NCI-H82 (cell line): ENCODE data around the gene LGR6.
"Not testable (repeated sequence)": the region's sequence is repeated elsewhere in the genome, so short reads cannot be mapped to it uniquely, and the experiment has no call there.

Experiments used
- DNase-seq: peaks from one replicate; lab custom pipeline; 2025; lab: John Stamatoyannopoulos, UW

The LGR6 gene

DNA sequence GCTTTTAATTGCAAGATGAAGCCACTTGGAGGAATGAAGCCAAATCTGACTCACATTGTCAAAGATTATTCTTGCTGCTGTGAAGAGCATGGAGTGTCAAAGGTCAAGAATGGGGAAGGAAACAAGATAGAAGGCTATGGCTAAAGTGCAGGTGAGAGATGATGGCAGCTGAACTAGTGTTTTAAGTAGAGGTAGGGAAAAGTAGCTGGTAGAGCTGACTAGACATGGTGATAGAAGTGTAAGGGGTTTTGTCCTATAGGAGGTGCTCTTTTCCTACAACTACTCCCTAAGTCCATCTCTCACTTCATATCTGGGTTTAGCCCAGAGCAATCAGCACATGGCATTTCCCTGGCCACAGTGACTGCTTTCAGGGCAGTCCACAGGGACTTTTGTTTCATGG is 136.3 kb downstream of the LGR6 start:
- DNase-seq: peak; percentile 44

GRCh38 chr1:202333861-202334260 is 140.3 kb downstream of the LGR6 start:
- no peak for DNase-seq

DNA sequence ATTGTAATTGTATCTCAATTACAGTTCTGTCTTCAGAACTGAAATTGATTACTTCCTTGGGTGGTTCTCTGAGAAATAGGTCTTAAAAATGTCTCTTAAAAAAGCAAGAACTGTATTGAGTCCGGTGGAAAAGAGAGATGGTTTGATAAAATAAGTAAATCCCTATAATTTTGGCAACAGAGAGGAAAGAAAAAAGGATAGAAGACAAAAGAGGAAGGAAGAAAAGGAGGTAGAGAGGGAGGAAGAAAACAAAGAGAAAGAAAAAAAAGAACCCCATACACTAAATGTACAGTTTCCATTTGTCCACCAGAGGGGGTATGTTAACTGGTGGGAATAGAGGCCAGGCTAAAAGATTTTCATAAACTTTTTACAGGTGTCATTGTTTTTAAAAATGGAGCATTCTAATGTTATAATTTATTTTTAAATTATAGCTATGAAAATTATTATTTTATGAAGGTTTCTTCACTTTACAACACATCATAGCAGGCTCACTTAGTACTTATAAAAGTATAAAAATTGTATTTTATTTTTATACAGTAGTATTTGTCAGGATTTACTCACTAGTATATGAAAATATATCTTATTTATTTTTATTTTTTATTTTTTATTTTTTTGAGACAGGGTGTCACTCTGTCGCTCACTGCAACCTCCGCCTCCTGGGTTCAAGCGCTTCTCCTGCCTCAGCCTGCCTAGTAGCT is 150.2 kb downstream of the LGR6 start:
- DNase-seq: peak; percentile 87

- no peak for DNase-seq
Measured at GRCh38 chr1:202348005-202348508, 154.5 kb downstream of the LGR6 start.

DNA sequence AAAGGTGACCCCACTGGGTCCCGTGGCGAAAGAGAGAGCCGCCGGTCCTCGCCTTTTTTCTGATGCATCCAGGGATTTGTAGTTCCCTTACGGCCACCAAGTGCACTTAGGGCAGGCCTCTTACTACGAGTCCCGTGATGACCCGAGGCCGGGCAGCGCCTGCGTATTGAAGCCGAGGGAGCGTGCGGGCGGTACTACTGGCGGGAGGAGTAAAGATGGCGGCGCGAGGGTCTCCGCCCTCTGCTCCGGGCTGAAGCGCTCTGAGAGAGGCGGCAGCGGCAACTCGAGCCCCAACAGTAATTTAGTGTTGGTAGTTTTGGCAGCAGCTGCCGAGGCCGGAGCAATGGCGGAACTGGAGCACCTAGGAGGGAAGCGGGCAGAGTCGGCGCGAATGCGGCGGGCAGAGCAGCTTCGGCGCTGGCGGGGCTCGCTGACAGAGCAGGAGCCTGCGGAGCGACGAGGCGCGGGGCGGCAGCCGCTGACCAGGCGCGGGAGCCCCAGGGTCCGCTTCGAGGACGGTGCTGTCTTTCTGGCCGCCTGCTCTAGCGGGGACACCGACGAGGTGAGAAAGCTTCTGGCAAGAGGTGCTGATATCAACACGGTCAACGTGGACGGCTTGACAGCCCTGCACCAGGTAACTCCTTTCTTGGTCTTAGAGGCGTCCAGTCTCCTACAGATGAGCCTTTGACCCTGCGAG is 155.1 kb downstream of the LGR6 start, which contains the start of gene PPP1R12B:
Gene PPP1R12B, plus strand, starts transcription at position 191 of the 697 bp plus-strand sequence. Its CDS starts 153 bp downstream, at position 344.
- peak; percentile 100 for DNase-seq

DNA sequence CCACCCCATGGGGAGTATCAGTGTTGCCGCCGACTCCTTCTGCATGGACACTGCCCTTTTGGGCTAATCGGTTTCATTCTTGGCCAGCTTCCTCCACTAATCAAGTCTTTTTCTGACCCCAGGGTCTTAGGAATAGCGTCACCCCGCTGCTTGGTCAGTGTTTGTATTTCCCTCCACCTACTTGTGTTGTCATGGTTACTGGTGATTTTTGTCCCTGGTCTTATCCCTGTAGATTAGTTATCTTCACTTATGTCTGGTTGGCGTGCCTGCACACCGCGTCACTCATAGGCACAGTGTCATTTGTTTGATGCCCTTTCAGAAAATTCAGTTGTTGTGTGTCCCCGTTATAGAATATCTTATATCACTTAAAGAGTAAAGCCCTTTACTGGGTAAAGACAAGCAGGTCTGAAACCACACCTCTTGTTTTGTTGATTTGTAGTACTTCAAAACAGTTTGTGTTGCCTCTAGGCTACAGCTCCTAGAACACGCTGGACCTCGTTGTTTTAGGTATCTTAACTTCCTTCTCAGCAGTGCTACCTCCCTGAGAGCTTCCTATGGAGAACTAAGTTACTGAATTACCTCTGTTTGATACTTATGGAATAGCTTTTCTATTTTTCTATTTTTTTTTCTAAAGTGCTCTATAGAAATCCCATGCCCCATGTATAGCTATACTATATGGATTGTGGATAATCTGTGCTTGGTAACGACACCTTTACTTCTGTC is 155.8 kb downstream of the LGR6 start:
- DNase-seq: peak; percentile 59

- DNase-seq: no peak
Measured at GRCh38 chr1:202351725-202352124, 158.1 kb downstream of the LGR6 start.

DNA sequence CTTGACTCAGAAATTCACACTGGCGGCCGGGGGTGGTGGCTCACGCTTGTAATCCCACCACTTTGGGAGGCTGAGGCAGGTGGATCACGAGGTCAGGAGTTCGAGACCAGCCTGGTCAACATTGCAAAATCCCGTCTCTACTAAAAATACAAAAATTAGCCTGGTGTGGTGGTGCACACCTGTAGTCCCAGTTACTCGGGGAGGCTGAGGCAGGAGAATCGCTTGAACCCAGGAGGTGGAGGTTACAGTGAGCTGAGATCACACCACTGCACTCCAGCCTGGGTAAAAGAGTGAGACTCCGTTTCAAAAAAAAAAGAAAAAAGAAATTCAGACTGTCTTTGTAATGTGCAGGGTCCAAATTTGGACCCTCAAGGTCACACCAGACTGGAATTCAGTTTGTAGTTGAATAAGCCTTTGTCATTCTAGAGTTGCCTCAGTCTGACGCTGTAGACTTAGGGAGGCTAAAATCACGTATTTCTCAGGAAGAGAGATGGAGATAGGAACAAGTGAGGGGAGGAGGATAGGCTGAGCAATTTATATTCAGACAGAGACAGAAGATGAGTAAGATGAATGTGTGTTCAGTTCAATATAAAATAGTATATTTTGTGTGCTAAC is 159.1 kb downstream of the LGR6 start:
- DNase-seq: not testable (repeated sequence)

DNA sequence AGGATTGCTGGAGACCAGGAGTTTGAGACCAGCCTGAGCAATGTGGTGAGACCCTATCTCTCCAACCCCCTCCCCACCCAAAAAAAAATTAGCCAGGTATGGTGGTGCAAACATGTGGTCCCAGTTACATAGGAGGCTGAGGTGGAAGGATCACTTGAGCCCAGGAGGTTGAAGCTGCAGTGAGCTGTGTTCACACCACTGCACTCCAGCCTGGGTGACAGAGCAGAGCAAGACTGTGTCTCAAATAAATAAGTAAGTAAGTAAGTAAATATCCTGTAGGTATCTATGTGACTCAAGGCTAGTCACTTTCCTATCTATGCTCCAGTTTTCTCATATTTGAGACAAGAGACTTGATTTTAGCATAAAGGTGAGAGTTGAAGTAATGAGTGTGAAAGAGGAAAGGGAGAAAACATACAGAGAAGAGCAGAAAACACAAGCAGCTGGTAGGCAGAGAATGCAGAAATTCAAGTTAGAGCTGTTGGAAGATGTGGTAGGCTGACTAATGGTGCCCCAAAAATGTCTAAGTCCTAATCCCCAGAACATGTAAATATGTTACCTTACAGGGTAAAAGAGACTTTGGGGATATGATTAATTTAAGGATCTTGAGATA is 162.4 kb downstream of the LGR6 start:
- peak; percentile 57 for DNase-seq

- DNase-seq: no peak
Measured at GRCh38 chr1:202357506-202357905, 163.9 kb downstream of the LGR6 start.

DNA sequence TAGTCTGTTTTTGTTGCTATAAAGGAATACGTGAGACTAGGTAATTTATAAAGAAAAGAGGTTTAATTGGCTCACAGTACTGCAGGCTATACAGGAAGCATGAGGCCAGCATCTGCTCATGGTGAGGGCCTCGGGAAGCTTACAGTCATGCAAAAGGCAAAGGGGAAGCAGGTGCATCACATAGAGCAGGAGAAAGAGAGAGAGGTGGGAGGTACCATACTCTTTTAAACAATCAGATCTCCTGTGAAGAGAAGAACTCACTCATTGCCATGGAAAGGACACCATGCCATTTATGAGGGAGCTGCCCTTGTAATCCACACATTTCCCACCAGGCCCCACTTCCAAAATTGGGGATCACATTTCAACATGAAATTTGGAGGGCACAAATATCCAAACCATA is 167.6 kb downstream of the LGR6 start:
- no peak for DNase-seq

DNA sequence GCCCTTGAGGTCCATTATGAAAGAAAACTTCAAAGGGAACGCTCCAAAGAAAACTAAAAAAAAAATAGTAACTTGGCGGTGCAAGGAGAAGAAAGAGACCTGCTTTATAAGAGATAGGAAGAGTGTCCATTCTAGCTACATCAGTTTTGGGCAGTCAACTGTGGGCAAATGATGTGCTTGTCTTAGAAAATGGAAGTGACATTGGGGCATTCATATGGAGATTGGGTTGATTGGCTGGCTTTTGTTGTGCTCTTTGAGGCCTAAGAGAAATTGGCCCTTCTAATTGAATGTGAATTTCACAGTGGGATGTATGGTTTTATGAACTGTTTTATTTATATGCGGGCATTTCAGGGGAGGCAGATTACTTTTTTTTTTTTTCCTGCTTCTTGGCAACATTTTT is 168.1 kb downstream of the LGR6 start:
- DNase-seq: no peak

DNA sequence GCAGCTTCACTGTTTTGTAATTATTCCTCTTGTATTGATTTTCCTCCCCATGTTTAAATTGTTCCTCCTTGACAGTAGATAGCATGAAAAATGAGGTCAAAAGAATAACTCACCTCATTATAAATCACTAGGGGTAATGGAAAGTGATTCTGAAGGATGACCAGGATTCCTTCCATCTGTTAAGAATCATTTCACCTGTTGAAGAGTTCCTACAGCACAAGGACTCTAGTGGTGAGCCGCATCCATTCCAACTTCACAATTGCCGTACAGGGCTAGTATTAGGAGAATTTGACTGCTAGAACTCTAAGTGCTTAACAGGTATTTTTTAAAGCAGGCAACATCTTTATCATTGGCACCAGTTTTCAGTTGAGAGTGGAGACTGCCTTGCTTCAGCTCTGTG is 168.6 kb downstream of the LGR6 start:
- no peak for DNase-seq

DNA sequence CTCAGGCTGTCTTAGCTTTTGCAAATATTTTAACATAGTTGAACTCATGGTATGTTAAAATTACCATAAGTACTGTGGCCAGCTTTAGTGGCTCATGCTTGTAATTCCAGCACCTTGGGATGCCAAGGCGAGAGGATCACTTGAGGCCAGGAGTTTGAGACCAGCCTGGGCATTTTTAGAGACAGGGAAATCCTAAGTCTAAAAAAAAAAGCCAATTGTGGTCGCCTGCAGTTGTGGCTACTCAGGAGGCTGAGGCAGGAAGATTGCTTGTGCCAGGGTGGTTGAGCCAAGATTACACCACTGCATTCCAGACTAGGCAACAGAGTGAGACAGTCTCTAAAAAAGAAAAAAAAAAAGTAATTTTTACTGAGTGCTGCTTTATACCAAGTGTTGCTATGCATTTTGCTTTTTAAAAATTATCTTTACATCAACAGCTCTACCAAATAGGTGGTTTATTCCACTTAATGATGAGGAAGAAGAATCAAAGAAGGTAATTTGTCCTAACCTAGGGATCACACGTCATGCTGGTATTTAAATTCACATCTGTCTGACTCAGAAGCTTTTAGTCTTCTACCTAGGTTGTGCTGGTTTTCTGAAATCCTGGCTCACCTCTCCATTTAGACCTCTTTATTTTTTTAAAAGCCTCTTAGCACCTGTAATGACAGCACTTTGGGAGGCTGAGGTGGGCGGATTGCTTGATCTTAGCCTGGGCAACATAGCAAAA is 171.7 kb downstream of the LGR6 start:
- no peak for DNase-seq

DNA sequence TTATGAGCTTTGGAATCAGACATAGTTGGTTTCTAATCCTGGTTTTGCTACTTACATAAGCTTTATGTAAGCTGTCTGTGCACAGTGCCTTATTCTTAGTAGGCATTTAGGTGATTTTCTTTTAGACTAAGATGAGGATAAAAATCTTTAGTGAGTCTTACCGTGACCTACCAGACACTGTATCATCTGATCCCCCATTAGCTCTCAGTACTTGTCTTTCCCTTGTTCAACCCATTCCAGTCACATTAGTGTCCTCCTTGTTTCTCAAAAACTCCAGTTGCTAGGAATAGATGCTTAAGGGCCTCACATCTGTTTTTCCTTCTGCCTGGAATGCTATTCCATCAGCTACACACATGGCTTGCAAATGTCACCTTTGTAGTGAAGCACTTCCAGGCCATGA is 173.7 kb downstream of the LGR6 start:
- peak; percentile 74 for DNase-seq
